Gastroesophageal sphincter (tissue), 3 donors: ENCODE measurements around the gene ZNF512B.

Source experiments
- POLR2A ChIP-seq, 2 donors: fragments of 450-650 bp; IDR thresholded peaks; one replicate each; pipeline ENCODE4 v1.6.1; 2017; ENCODE audit warnings: antibody characterized with exemption in 2 of 2, mild to moderate bottlenecking in 2 of 2, moderate library complexity in 1 of 2
- POLR2AphosphoS5 ChIP-seq: sonication (generic); formaldehyde crosslinking; IDR thresholded peaks from one replicate; pipeline ENCODE4 v1.6.1; 2017; ENCODE audit warnings: antibody characterized with exemption
- TF ChIP-seq, protein P1 (sequence below), 4 experiments: fragments of 200-600 bp in 2 of 4; fragments of 450-650 bp in 2 of 4; sonication (generic) in 1 of 4; IDR thresholded peaks; one replicate each; pipeline ENCODE4 v1.5.1; 2017 to 2019; ENCODE audit warnings: antibody characterized with exemption in 4 of 4, mild to moderate bottlenecking in 2 of 4, moderate library complexity in 2 of 4

DNA sequence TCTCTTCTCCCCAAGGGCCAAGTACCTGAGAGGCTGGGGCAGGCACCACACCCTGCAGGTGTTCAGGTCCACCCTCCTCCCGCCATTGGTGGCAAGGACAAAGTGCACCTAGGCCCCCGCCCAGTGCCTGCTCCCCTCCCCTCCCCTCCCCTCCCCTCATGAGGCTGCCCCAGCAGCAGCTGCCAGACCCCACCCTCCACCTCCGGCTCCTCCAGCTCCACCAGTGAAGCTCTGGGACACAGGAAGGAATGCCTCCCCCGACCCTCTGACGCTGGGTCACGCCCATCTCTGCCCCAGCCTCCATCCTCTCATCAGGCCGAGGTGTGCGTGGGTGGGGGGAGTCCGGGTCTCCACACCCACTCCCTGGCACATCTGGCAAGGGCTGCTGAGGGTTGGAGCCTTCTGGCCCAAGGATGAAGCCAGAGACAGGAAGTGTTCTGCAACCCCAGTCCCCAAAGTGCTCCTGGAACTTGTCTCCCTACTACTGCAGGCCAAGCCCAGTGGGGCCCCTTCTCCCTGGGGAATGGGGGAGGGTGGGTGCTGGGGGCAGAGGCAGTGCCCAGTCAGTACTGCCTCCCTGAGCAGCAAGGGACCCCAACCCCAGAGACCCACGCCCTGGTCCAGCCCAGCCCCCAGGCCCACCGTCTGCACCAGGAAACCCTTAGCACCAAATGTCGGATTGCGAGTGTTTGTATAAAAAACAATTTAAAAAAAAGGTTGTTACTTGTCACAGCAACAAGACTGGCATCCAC, 11.9 kb downstream of the ZNF512B start:
- no peak for TF ChIP-seq POLR2AphosphoS5
- TF ChIP-seq, protein P1, sequence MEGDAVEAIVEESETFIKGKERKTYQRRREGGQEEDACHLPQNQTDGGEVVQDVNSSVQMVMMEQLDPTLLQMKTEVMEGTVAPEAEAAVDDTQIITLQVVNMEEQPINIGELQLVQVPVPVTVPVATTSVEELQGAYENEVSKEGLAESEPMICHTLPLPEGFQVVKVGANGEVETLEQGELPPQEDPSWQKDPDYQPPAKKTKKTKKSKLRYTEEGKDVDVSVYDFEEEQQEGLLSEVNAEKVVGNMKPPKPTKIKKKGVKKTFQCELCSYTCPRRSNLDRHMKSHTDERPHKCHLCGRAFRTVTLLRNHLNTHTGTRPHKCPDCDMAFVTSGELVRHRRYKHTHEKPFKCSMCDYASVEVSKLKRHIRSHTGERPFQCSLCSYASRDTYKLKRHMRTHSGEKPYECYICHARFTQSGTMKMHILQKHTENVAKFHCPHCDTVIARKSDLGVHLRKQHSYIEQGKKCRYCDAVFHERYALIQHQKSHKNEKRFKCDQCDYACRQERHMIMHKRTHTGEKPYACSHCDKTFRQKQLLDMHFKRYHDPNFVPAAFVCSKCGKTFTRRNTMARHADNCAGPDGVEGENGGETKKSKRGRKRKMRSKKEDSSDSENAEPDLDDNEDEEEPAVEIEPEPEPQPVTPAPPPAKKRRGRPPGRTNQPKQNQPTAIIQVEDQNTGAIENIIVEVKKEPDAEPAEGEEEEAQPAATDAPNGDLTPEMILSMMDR (IDR thresholded peaks at IDR 0.05), result no peak
- TF ChIP-seq POLR2A (IDR thresholded peaks at IDR 0.05), result no peak
